ENCODE measurements around the gene PLXNA4. TPM values are rescaled to one million over a fixed set of nuclear protein-coding genes. Genes with fewer than 3 reads are reported as not detected.

Gene PLXNA4
- total and polyA plus RNA-seq, 9 of the 15 experiments (the other 6 are each of a cell fraction or from before 2014, with no cell fraction given): under 0.01 to 0.09 TPM; not detected in 7

DNA sequence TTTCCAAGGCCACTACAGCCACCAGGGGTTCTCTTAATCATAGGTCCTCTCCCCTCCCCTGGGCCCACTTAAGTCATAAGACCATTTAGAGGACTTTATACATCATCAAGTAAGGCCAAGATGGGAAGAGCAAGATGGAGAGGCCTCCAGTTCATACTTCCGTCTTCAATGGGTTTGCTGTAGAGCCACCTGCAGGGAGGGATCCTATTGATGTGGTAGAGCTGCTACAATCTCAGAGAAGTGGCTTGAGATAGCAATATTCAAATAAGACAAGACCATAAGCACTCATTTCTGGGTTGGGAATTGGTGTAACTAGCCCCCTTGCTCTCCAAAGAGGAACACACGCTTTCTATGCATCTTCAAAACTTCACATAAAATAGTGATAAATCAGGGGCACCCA is 214.2 kb downstream of the PLXNA4 start:
- Histone ChIP-seq H3K4me1 (replicated peaks in 1 of 2; ENCODE audit: control insufficient read depth in 2 of 2, insufficient read depth in 2 of 2, low read length in 2 of 2) (no peaks in the 10 kb centered on the region), H3K79me2 (ENCODE audit: control insufficient read depth, insufficient read depth, low read length) (no peaks in the 10 kb centered on the region), H3K9me3 (replicated peaks; ENCODE audit: control insufficient read depth, insufficient read depth, low read depth, low read length) (no peaks in the 10 kb centered on the region), H3K9ac (ENCODE audit: insufficient read depth in 1 of 2, low read depth in 2 of 2, low read length in 2 of 2) (no peak overlapping the region), H3K27me3 (ENCODE audit: control insufficient read depth in 2 of 2, insufficient read depth in 2 of 2, low read length in 2 of 2) (peaks cover 4 to 23% of the 10 kb centered on the region in 2 experiments; a peak in 4 of 5 replicates), H3K4me2 (ENCODE audit: insufficient read depth, low read length) (no peak overlapping the region), H2AFZ (ENCODE audit: low read depth, low read length) (no peak overlapping the region), H3K36me3 (ENCODE audit: control insufficient read depth, insufficient read depth, low read length) (no peaks in the 10 kb centered on the region), H3K9me1 (ENCODE audit: control insufficient read depth, insufficient read depth, low read length) (no peaks in the 10 kb centered on the region), H3K4me3 (no peak overlapping the region), H4K20me1 (replicated peaks; ENCODE audit: control insufficient read depth, insufficient read depth, low read length) (no peaks in the 10 kb centered on the region), H3K27ac (ENCODE audit: extremely low read depth, low read depth, low read length) (no peak overlapping the region)
- no TSS peak for BruUV-seq (replicated peaks)
- ChIA-PET POLR2A (no interaction called here), CTCF (ENCODE audit: low intra/inter-chr PET ratio) (no interaction called here)
- in situ Hi-C loops (cut with MboI) (no loop called here), intact Hi-C loops (cut with micrococcal nuclease) (no loop called here)
- 3% methylated on average over 2 of the region's 2 CpGs for WGBS (ENCODE audit: insufficient coverage, low coverage, missing lambda C conversion rate)
- ATAC-seq: no peak
- no peak for DNase-seq (ENCODE audit: extremely low read depth in 1 of 4, low spot score in 3 of 4)
- no peak for FAIRE-seq
- TF ChIP-seq, protein P1, sequence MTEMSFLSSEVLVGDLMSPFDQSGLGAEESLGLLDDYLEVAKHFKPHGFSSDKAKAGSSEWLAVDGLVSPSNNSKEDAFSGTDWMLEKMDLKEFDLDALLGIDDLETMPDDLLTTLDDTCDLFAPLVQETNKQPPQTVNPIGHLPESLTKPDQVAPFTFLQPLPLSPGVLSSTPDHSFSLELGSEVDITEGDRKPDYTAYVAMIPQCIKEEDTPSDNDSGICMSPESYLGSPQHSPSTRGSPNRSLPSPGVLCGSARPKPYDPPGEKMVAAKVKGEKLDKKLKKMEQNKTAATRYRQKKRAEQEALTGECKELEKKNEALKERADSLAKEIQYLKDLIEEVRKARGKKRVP (CRISPR knock-in tag; IDR thresholded peaks at IDR 0.05): no peak
- no peak for TF ChIP-seq TRIM28 (IDR thresholded peaks at IDR 0.05)
- no peak for TF ChIP-seq ZNF232 (CRISPR knock-in tag; IDR thresholded peaks at IDR 0.05)
- TF ChIP-seq ZNF766 (CRISPR knock-in tag; conservative IDR thresholded peaks at IDR 0.05): no peak
- TF ChIP-seq, protein P2, sequence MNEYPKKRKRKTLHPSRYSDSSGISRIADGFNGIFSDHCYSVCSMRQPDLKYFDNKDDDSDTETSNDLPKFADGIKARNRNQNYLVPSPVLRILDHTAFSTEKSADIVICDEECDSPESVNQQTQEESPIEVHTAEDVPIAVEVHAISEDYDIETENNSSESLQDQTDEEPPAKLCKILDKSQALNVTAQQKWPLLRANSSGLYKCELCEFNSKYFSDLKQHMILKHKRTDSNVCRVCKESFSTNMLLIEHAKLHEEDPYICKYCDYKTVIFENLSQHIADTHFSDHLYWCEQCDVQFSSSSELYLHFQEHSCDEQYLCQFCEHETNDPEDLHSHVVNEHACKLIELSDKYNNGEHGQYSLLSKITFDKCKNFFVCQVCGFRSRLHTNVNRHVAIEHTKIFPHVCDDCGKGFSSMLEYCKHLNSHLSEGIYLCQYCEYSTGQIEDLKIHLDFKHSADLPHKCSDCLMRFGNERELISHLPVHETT (CRISPR knock-in tag; conservative IDR thresholded peaks at IDR 0.05 in 1 of 2, IDR thresholded peaks at IDR 0.05 in 1 of 2): no peak
- TF ChIP-seq, protein P3, sequence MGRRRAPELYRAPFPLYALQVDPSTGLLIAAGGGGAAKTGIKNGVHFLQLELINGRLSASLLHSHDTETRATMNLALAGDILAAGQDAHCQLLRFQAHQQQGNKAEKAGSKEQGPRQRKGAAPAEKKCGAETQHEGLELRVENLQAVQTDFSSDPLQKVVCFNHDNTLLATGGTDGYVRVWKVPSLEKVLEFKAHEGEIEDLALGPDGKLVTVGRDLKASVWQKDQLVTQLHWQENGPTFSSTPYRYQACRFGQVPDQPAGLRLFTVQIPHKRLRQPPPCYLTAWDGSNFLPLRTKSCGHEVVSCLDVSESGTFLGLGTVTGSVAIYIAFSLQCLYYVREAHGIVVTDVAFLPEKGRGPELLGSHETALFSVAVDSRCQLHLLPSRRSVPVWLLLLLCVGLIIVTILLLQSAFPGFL (CRISPR knock-in tag; IDR thresholded peaks at IDR 0.05): no peak
- TF ChIP-seq, protein P4, sequence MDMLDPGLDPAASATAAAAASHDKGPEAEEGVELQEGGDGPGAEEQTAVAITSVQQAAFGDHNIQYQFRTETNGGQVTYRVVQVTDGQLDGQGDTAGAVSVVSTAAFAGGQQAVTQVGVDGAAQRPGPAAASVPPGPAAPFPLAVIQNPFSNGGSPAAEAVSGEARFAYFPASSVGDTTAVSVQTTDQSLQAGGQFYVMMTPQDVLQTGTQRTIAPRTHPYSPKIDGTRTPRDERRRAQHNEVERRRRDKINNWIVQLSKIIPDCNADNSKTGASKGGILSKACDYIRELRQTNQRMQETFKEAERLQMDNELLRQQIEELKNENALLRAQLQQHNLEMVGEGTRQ (CRISPR knock-in tag; IDR thresholded peaks at IDR 0.05): no peak
- no peak for TF ChIP-seq JUNB (CRISPR knock-in tag; conservative IDR thresholded peaks at IDR 0.05)
- TF ChIP-seq ETV1 (tag; conservative IDR thresholded peaks at IDR 0.05; ENCODE audit: low read depth): no peak
- TF ChIP-seq ZFP1 (CRISPR knock-in tag; IDR thresholded peaks at IDR 0.05): no peak
- TF ChIP-seq, protein P5, sequence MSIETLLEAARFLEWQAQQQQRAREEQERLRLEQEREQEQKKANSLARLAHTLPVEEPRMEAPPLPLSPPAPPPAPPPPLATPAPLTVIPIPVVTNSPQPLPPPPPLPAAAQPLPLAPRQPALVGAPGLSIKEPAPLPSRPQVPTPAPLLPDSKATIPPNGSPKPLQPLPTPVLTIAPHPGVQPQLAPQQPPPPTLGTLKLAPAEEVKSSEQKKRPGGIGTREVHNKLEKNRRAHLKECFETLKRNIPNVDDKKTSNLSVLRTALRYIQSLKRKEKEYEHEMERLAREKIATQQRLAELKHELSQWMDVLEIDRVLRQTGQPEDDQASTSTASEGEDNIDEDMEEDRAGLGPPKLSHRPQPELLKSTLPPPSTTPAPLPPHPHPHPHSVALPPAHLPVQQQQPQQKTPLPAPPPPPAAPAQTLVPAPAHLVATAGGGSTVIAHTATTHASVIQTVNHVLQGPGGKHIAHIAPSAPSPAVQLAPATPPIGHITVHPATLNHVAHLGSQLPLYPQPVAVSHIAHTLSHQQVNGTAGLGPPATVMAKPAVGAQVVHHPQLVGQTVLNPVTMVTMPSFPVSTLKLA (conservative IDR thresholded peaks at IDR 0.05): no peak
- no peak for TF ChIP-seq MYC (IDR thresholded peaks at IDR 0.05; ENCODE audit: low read depth, low read length)
- no peak for TF ChIP-seq MYC (CRISPR knock-in tag; IDR thresholded peaks at IDR 0.05; ENCODE audit: borderline replicate concordance, low read depth)
- no peak for TF ChIP-seq SREBF1 (IDR thresholded peaks at IDR 0.05; ENCODE audit: borderline replicate concordance, low read depth, low read length)
- no peak for TF ChIP-seq EP400 (IDR thresholded peaks at IDR 0.05)
- TF ChIP-seq PHF20 (IDR thresholded peaks at IDR 0.05; ENCODE audit: partially characterized antibody): no peak
- no peak for TF ChIP-seq YY1 (IDR thresholded peaks at IDR 0.05; ENCODE audit: borderline replicate concordance in 1 of 3, control insufficient read depth in 1 of 3, extremely low read depth in 1 of 3, insufficient read depth in 3 of 3, insufficient read length in 1 of 3, insufficient replicate concordance in 2 of 3, low read depth in 1 of 3, low read length in 2 of 3)
